ENCODE data around the gene STX10. TPM values are rescaled to one million over a fixed set of nuclear protein-coding genes. Genes with fewer than 3 reads are reported as not detected.
"Not testable (repeated sequence)": the region's sequence is repeated elsewhere in the genome, so short reads cannot be mapped to it uniquely, and the experiment has no call there.

STX10 gene
- total and polyA plus RNA-seq, 8 donors: 63.6 to 94.8 (median 72.5) TPM

- TF ChIP-seq, protein P1, sequence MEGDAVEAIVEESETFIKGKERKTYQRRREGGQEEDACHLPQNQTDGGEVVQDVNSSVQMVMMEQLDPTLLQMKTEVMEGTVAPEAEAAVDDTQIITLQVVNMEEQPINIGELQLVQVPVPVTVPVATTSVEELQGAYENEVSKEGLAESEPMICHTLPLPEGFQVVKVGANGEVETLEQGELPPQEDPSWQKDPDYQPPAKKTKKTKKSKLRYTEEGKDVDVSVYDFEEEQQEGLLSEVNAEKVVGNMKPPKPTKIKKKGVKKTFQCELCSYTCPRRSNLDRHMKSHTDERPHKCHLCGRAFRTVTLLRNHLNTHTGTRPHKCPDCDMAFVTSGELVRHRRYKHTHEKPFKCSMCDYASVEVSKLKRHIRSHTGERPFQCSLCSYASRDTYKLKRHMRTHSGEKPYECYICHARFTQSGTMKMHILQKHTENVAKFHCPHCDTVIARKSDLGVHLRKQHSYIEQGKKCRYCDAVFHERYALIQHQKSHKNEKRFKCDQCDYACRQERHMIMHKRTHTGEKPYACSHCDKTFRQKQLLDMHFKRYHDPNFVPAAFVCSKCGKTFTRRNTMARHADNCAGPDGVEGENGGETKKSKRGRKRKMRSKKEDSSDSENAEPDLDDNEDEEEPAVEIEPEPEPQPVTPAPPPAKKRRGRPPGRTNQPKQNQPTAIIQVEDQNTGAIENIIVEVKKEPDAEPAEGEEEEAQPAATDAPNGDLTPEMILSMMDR (IDR thresholded peaks at IDR 0.05): no peak
- DNase-seq: peak in 2 of 4 donors; percentile 32 to 80
Observed at GRCh38 chr19:13150931-13151604, 893 bp upstream of the STX10 start.

DNA sequence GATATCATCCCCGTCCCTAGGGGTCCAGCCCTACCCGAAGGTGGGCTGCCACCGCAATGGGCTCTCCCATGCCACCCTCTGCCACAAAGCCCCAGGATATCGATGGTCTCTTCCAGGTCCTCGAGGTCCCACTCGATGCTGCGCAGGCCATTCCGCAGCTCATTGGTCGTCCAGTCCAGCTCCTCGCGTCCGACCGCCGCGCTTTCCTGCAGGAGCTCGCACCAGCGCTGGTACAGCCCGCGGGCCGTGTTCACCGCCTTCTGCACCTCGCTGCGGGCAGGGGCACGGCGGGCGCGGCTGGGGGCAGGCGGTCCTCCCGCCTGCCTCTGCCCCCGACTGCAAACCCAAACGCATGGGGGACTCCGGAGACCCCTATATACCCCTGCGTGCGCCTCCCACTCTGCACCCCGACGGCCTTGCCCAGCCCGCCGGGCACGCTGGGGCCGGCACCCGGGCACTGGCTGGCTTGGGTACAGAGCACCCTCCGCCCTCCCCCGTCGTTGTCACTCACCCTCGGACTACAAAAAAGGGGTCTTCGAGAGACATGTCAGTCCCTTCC, 468 bp downstream of the STX10 start:
- H3K4me3 ChIP-seq: peak overlapping the region; percentile 85 to 100
- peak; percentile 3 for ATAC-seq
- peaks cover 4 to 43% of the 10 kb centered on the region in 2 donors for H3K4me1 ChIP-seq
- peaks cover 0 to 9% of the 10 kb centered on the region in 2 donors for H3K36me3 ChIP-seq
- DNase-seq: peak; percentile 45 to 92 (median 60)
- H3K27ac ChIP-seq: peak overlapping the region; percentile 96 to 97
- TF ChIP-seq, protein P1 (IDR thresholded peaks at IDR 0.05): no peak
- no peaks in the 10 kb centered on the region for H3K27me3 ChIP-seq
- H3K9me3 ChIP-seq: no peaks in the 10 kb centered on the region
- intact Hi-C loops (cut with DNase I): no loop called here

More at GRCh38 chr19:13150931-13151604, 893 bp upstream of the STX10 start:
- Histone ChIP-seq H3K27ac (peak overlapping the region; percentile 96 to 97), H3K4me3 (peak overlapping the region; percentile 85 to 100), H3K36me3 (no peaks in the 10 kb centered on the region), H3K27me3 (no peaks in the 10 kb centered on the region), H3K4me1 (peaks cover 10 to 41% of the 10 kb centered on the region in 2 donors), H3K9me3 (no peaks in the 10 kb centered on the region)
- intact Hi-C loops (cut with DNase I): no loop called here
- ATAC-seq: no peak

DNA sequence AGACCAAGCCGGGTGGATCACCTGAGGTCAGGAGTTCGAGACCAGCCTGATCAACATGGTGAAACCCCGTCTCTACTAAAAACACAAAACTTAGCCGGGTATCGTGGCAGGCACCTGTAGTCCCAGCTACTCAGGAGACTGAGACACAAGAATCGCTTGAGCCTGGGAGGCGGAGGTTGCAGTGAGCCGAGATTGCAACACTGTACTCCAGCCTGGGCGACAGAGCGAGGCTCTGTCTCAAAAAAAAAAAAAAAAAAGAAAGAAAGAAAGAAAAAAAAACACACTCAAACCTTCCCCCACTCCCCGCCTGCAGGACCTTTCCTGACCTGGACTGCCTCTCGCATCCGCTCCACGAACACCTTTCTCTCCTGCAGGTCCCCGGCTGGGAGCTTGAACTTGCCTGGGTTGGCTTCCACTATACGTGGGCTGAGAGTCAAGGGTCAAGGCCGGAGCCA, 975 bp downstream of the STX10 start:
- intact Hi-C loops (cut with DNase I); ATAC-seq; H3K27me3 ChIP-seq; H3K9me3 ChIP-seq: not testable (repeated sequence)
- peaks cover 4 to 48% of the 10 kb centered on the region in 2 donors for H3K4me1 ChIP-seq
- H3K27ac ChIP-seq: peak overlapping the region; percentile 96 to 97
- DNase-seq: peak in 1 of 4 donors; percentile 53
- peaks cover 0 to 14% of the 10 kb centered on the region in 2 donors for H3K36me3 ChIP-seq
- peak overlapping the region; percentile 85 to 100 for H3K4me3 ChIP-seq

- peak overlapping the region; percentile 39 to 97 for H3K27ac ChIP-seq
- ATAC-seq (no peak), DNase-seq (peak in 2 of 4 donors; percentile 63 to 88)
- H3K27me3 ChIP-seq: no peaks in the 10 kb centered on the region
- intact Hi-C loops (cut with DNase I): no loop called here
- H3K9me3 ChIP-seq: no peaks in the 10 kb centered on the region
- TF ChIP-seq, protein P1 (IDR thresholded peaks at IDR 0.05): no peak
- peaks cover 4 to 65% of the 10 kb centered on the region in 2 donors for H3K4me1 ChIP-seq
- peak overlapping the region in 1 of 2 donors; percentile 100 for H3K4me3 ChIP-seq
- peaks cover 0 to 23% of the 10 kb centered on the region in 2 donors for H3K36me3 ChIP-seq
Observed at GRCh38 chr19:13146763-13147563, 3.2 kb downstream of the STX10 start.

DNA sequence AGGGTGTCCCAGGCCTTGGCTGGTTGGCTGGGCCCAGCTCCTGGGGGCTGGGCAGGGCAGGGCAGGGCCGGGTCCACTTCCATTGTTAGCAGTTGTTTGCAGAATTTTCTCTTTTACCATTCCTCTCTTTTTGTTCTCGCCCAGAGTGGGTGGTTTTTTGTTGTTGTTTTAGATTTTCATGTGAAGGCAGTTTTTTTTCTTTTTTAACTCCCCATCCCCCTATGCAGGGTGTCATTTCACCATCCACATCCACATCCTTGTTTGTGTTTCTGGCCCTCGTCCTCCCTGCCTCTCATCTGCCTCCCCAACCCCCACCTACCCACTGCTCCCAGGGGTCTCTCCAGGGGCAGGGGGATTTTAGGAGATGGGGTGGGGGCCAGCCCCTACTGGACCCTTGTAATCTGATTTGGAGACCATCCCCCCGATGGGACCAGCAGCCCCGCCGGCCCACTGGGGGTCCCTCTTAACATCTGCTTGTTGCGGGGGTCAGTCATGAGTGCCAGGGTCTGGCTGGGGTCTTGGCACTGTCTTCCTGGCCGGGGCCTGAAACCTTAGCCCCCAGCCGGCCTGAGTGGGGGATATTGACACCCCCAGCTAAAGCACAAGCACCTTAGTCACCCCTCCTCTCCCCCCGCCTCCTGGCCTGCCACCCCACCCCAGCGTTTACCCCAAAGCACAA, 10.4 kb downstream of the STX10 start:
- intact Hi-C loops (cut with DNase I): no loop called here
- ATAC-seq (no peak), DNase-seq (no peak)
- Histone ChIP-seq H3K27ac (no peak overlapping the region), H3K27me3 (no peaks in the 10 kb centered on the region), H3K36me3 (peaks cover 0 to 72% of the 10 kb centered on the region in 2 donors), H3K4me1 (peaks cover 0 to 34% of the 10 kb centered on the region in 2 donors), H3K9me3 (no peaks in the 10 kb centered on the region), H3K4me3 (no peak overlapping the region)
- TF ChIP-seq, protein P1 (IDR thresholded peaks at IDR 0.05): no peak

Measured in left lung (tissue), 10 donors.